HG02571 (cell line): ENCODE data around the gene GRHL3.

Experiments used
- ATAC-seq: cut with Tn5 transposase; IDR thresholded peaks from one replicate; pipeline ENCODE4 v1.9.1; 2021; ENCODE audit warnings: mild to moderate bottlenecking, moderate library complexity; ENCODE audit not compliant: unreplicated experiment

The GRHL3 gene

GRCh38 chr1:24340770-24341169, 21.6 kb downstream of the GRHL3 start:
- no peak for ATAC-seq

- no peak for ATAC-seq
These were observed 22.1 kb downstream of the GRHL3 start for GRCh38 chr1:24341260-24341659.

- ATAC-seq: no peak
These were observed 24.4 kb downstream of the GRHL3 start for GRCh38 chr1:24343412-24344089.

- no peak for ATAC-seq
These were observed 25.1 kb downstream of the GRHL3 start for GRCh38 chr1:24344090-24344742.

GRCh38 chr1:24345334-24345733, 26.2 kb downstream of the GRHL3 start:
- ATAC-seq: no peak

- no peak for ATAC-seq
These were observed 28.2 kb downstream of the GRHL3 start for GRCh38 chr1:24347159-24347934.

- no peak for ATAC-seq
These were observed 29.0 kb downstream of the GRHL3 start for GRCh38 chr1:24348196-24348595.

- ATAC-seq: no peak
These were observed 30.7 kb downstream of the GRHL3 start for GRCh38 chr1:24349891-24350290.

GRCh38 chr1:24351247-24351646, 32.1 kb downstream of the GRHL3 start:
- no peak for ATAC-seq

- no peak for ATAC-seq
These were observed 32.9 kb downstream of the GRHL3 start for GRCh38 chr1:24351918-24352627.

- no peak for ATAC-seq
These were observed 34.2 kb downstream of the GRHL3 start for GRCh38 chr1:24353292-24353891.

- no peak for ATAC-seq
These were observed 36.3 kb downstream of the GRHL3 start for GRCh38 chr1:24355466-24355865.

GRCh38 chr1:24357038-24357437, 37.9 kb downstream of the GRHL3 start:
- ATAC-seq: no peak

GRCh38 chr1:24360681-24361080, 41.5 kb downstream of the GRHL3 start:
- ATAC-seq: no peak

GRCh38 chr1:24361811-24362210, 42.7 kb downstream of the GRHL3 start:
- ATAC-seq: no peak

- ATAC-seq: no peak
These were observed 43.2 kb downstream of the GRHL3 start for GRCh38 chr1:24362396-24362795.

GRCh38 chr1:24362982-24363614, 43.9 kb downstream of the GRHL3 start:
- ATAC-seq: no peak

- no peak for ATAC-seq
These were observed 44.8 kb downstream of the GRHL3 start for GRCh38 chr1:24363994-24364393.

GRCh38 chr1:24364605-24364974, 45.4 kb downstream of the GRHL3 start:
- no peak for ATAC-seq

GRCh38 chr1:24364975-24365678, 46.0 kb downstream of the GRHL3 start:
- ATAC-seq: peak; percentile 61
